Measurements from ENCODE around the gene MAB21L4.

Gene MAB21L4

GRCh38 chr2:240928476-240929363, 32.8 kb upstream of the MAB21L4 start:
- DNase-seq (ENCODE audit: low spot score in 2 of 2) (no peak), ATAC-seq (no peak)
- no peak overlapping the region for H3K27ac Mint-ChIP-seq
- H3K4me3 Mint-ChIP-seq = no peak overlapping the region
- no peaks in the 10 kb centered on the region for H3K4me1 Mint-ChIP-seq
- H3K36me3 Mint-ChIP-seq = no peaks in the 10 kb centered on the region
- H3K9me3 Mint-ChIP-seq = no peaks in the 10 kb centered on the region

- DNase-seq (ENCODE audit: low spot score in 2 of 2) (no peak), ATAC-seq (no peak)
- H3K4me1 Mint-ChIP-seq = no peaks in the 10 kb centered on the region
- no peaks in the 10 kb centered on the region for H3K36me3 Mint-ChIP-seq
- H3K4me3 Mint-ChIP-seq = no peak overlapping the region
- H3K27ac Mint-ChIP-seq = no peak overlapping the region
- H3K9me3 Mint-ChIP-seq = no peaks in the 10 kb centered on the region
These were observed 31.4 kb upstream of the MAB21L4 start for GRCh38 chr2:240927390-240927781.

GRCh38 chr2:240926516-240927389, 30.8 kb upstream of the MAB21L4 start:
- no peaks in the 10 kb centered on the region for H3K9me3 Mint-ChIP-seq

GRCh38 chr2:240925568-240926515, 29.9 kb upstream of the MAB21L4 start:
- DNase-seq (ENCODE audit: low spot score in 2 of 2) = no peak
- no peak overlapping the region for H3K27ac Mint-ChIP-seq
- H3K36me3 Mint-ChIP-seq = no peaks in the 10 kb centered on the region
- H3K4me1 Mint-ChIP-seq = no peaks in the 10 kb centered on the region
- H3K9me3 Mint-ChIP-seq = no peaks in the 10 kb centered on the region
- no peak for ATAC-seq
- H3K4me3 Mint-ChIP-seq = no peak overlapping the region

More at GRCh38 chr2:240926516-240927389, 30.8 kb upstream of the MAB21L4 start:
- Mint-ChIP-seq H3K4me1 (no peaks in the 10 kb centered on the region), H3K36me3 (no peaks in the 10 kb centered on the region), H3K27ac (no peak overlapping the region), H3K4me3 (no peak overlapping the region)
- DNase-seq (ENCODE audit: low spot score in 2 of 2) = no peak
- no peak for ATAC-seq

- no peak for ATAC-seq
- Mint-ChIP-seq H3K36me3 (no peaks in the 10 kb centered on the region), H3K4me3 (no peak overlapping the region), H3K27ac (no peak overlapping the region), H3K4me1 (no peaks in the 10 kb centered on the region), H3K9me3 (no peaks in the 10 kb centered on the region)
- DNase-seq (ENCODE audit: low spot score in 2 of 2) = no peak
These were observed 29.2 kb upstream of the MAB21L4 start for GRCh38 chr2:240925191-240925567.

GRCh38 chr2:240922982-240923537, 27.1 kb upstream of the MAB21L4 start:
- Mint-ChIP-seq H3K36me3 (no peaks in the 10 kb centered on the region), H3K27ac (no peak overlapping the region), H3K4me3 (no peak overlapping the region), H3K4me1 (no peaks in the 10 kb centered on the region), H3K9me3 (no peaks in the 10 kb centered on the region)
- ATAC-seq (no peak), DNase-seq (ENCODE audit: low spot score in 2 of 2) (no peak)

- Mint-ChIP-seq H3K4me3 (no peak overlapping the region), H3K4me1 (no peaks in the 10 kb centered on the region), H3K9me3 (no peaks in the 10 kb centered on the region), H3K27ac (no peak overlapping the region), H3K36me3 (no peaks in the 10 kb centered on the region)
- ATAC-seq (no peak), DNase-seq (ENCODE audit: low spot score in 2 of 2) (no peak)
These were observed 26.5 kb upstream of the MAB21L4 start for GRCh38 chr2:240922245-240922981.

GRCh38 chr2:240921995-240922244, 26.0 kb upstream of the MAB21L4 start:
- no peaks in the 10 kb centered on the region for H3K36me3 Mint-ChIP-seq
- H3K4me1 Mint-ChIP-seq = no peaks in the 10 kb centered on the region
- no peak overlapping the region for H3K27ac Mint-ChIP-seq
- no peak overlapping the region for H3K4me3 Mint-ChIP-seq
- no peaks in the 10 kb centered on the region for H3K9me3 Mint-ChIP-seq
- ATAC-seq (no peak), DNase-seq (ENCODE audit: low spot score in 2 of 2) (no peak)

- Mint-ChIP-seq H3K27ac (peak overlapping the region; percentile 32), H3K9me3 (no peaks in the 10 kb centered on the region), H3K4me1 (no peaks in the 10 kb centered on the region), H3K4me3 (no peak overlapping the region), H3K36me3 (no peaks in the 10 kb centered on the region)
- ATAC-seq (peak; percentile 14), DNase-seq (ENCODE audit: low spot score in 2 of 2) (no peak)
These were observed 25.5 kb upstream of the MAB21L4 start for GRCh38 chr2:240921311-240921994.

- peak overlapping the region; percentile 32 for H3K27ac Mint-ChIP-seq
- no peaks in the 10 kb centered on the region for H3K9me3 Mint-ChIP-seq
- no peak for DNase-seq (ENCODE audit: low spot score in 2 of 2)
- no peaks in the 10 kb centered on the region for H3K36me3 Mint-ChIP-seq
- no peaks in the 10 kb centered on the region for H3K4me1 Mint-ChIP-seq
- no peak overlapping the region for H3K4me3 Mint-ChIP-seq
- no peak for ATAC-seq
These were observed 24.9 kb upstream of the MAB21L4 start for GRCh38 chr2:240920783-240921231.

- DNase-seq (ENCODE audit: low spot score in 2 of 2) (no peak), ATAC-seq (no peak)
These were observed 24.1 kb upstream of the MAB21L4 start for GRCh38 chr2:240919786-240920782.

GRCh38 chr2:240919161-240919781, 23.3 kb upstream of the MAB21L4 start:
- Mint-ChIP-seq H3K27ac (no peak overlapping the region), H3K9me3 (no peaks in the 10 kb centered on the region), H3K36me3 (no peaks in the 10 kb centered on the region), H3K4me3 (no peak overlapping the region), H3K4me1 (no peaks in the 10 kb centered on the region)
- no peak for DNase-seq (ENCODE audit: low spot score in 2 of 2)
- ATAC-seq = no peak

More at GRCh38 chr2:240919786-240920782, 24.1 kb upstream of the MAB21L4 start:
- H3K4me3 Mint-ChIP-seq = no peak overlapping the region
- no peaks in the 10 kb centered on the region for H3K9me3 Mint-ChIP-seq
- H3K4me1 Mint-ChIP-seq = no peaks in the 10 kb centered on the region
- H3K36me3 Mint-ChIP-seq = no peaks in the 10 kb centered on the region
- H3K27ac Mint-ChIP-seq = no peak overlapping the region
